Keratinocyte (primary cell): ENCODE measurements around the gene DSCAM. TPM values are rescaled to one million over a fixed set of nuclear protein-coding genes. Genes with fewer than 3 reads are reported as not detected.

Source experiments
- DNase-seq: peaks from one replicate; pipeline ENCODE4 v3.0.0-alpha.2; 2011; ENCODE audit warnings: low read depth, missing footprints, low spot score
- FAIRE-seq: peaks from 2 replicates; lab custom pipeline; 2011; peaks lifted over from hg19 to GRCh38; lab: Jason Lieb, UNC
- H2AFZ ChIP-seq: 2 replicates; pipeline ENCODE4 v1.6.0; 2012; ENCODE audit warnings: low read length, control low read depth, inconsistent platforms; ENCODE audit not compliant: control insufficient read depth
- H3K27ac ChIP-seq: 2 replicates; pipeline ENCODE4 v1.5.1; 2011; ENCODE audit warnings: low read length; ENCODE audit not compliant: control insufficient read depth, insufficient read depth
- H3K27me3 ChIP-seq: 3 replicates; pipeline ENCODE4 v1.6.0; 2011; ENCODE audit warnings: low read length; ENCODE audit not compliant: control insufficient read depth, insufficient read depth; ENCODE audit errors: extremely low read depth
- H3K36me3 ChIP-seq, 2 experiments: 2 replicates in 1 of 2; 3 replicates in 1 of 2; pipeline ENCODE4 v1.5.1; 2011; ENCODE audit warnings: low read length in 2 of 2, mild to moderate bottlenecking in 1 of 2; ENCODE audit not compliant: control insufficient read depth in 2 of 2, insufficient read depth in 2 of 2; ENCODE audit errors: extremely low read depth in 1 of 2
- H3K4me1 ChIP-seq: 3 replicates; pipeline ENCODE4 v1.5.1; 2011; ENCODE audit warnings: low read length; ENCODE audit not compliant: control insufficient read depth, insufficient read depth; ENCODE audit errors: extremely low read depth
- H3K4me2 ChIP-seq: 3 replicates; pipeline ENCODE4 v1.6.0; 2011; ENCODE audit warnings: low read depth, low read length; ENCODE audit not compliant: control insufficient read depth, insufficient read depth; ENCODE audit errors: extremely low read depth
- H3K4me3 ChIP-seq, 3 experiments: fragments of 200-600 bp in 1 of 3; sonication (generic) in 1 of 3; 2 replicates in 2 of 3; 3 replicates in 1 of 3; pipeline ENCODE4 v1.5.1; 2011 to 2016; ENCODE audit warnings: low read length in 3 of 3, mild to moderate bottlenecking in 3 of 3, control low read depth in 2 of 3, inconsistent platforms in 1 of 3, low read depth in 1 of 3, mixed read lengths in 1 of 3, mixed run types in 1 of 3, moderate library complexity in 1 of 3; ENCODE audit not compliant: control insufficient read depth in 2 of 3, insufficient read depth in 2 of 3; ENCODE audit errors: extremely low read depth in 1 of 3
- H3K79me2 ChIP-seq: 2 replicates; pipeline ENCODE4 v1.6.0; 2012; ENCODE audit warnings: low read length; ENCODE audit not compliant: control insufficient read depth, insufficient read depth
- H3K9ac ChIP-seq: 3 replicates; pipeline ENCODE4 v1.6.0; 2011; ENCODE audit warnings: low read length; ENCODE audit not compliant: control insufficient read depth, insufficient read depth; ENCODE audit errors: extremely low read depth
- H3K9me1 ChIP-seq: 3 replicates; pipeline ENCODE4 v1.6.0; 2011; ENCODE audit warnings: low read length; ENCODE audit not compliant: control insufficient read depth, insufficient read depth; ENCODE audit errors: extremely low read depth
- H3K9me3 ChIP-seq: 2 replicates; pipeline ENCODE4 v1.5.1; 2012; ENCODE audit warnings: low read depth, low read length; ENCODE audit not compliant: control insufficient read depth
- H4K20me1 ChIP-seq: 3 replicates; pipeline ENCODE4 v1.6.0; 2011; ENCODE audit warnings: low read length; ENCODE audit not compliant: control insufficient read depth, insufficient read depth; ENCODE audit errors: extremely low read depth
- CTCF ChIP-seq, 3 experiments: IDR thresholded peaks in 1 of 3; conservative IDR thresholded peaks in 1 of 3; optimal IDR thresholded peaks in 1 of 3; 2 replicates in 2 of 3; 3 replicates in 1 of 3; pipeline versions ENCODE3 to v1.5.1; 2011; ENCODE audit warnings: low read length in 3 of 3, mild to moderate bottlenecking in 3 of 3, moderate library complexity in 2 of 3, control low read depth in 1 of 3, inconsistent platforms in 1 of 3; ENCODE audit not compliant: insufficient read depth in 2 of 3; ENCODE audit errors: extremely low read depth in 1 of 3
- EZH2 ChIP-seq: IDR thresholded peaks from one replicate; pipeline ENCODE4 v1.6.1; 2012; ENCODE audit warnings: inconsistent platforms, mild to moderate bottlenecking, low read length, moderate library complexity
- dilution Hi-C: fragments of 300-500 bp; cut with MboI; formaldehyde crosslinking; loops from one replicate; pipeline ENCODE4 v1.7.0; 2020; ENCODE audit warnings: low sequenced_read_pairs; ENCODE audit not compliant: extremely low pct_ligation_motif_present
- polyA plus RNA-seq, 5 experiments: library from polyadenylated mRNA; depleted of rRNA in 3 of 5; stranded (reverse) in 3 of 5; stranded (forward) in 1 of 5; unstranded in 1 of 5; fragments of >200 nt; gene quantifications; 1 replicate in 1 of 5; 2 replicates in 3 of 5; 3 replicates in 1 of 5; pipeline versions ENCODE4 v1.2.1 to v1.2.3, GENCODE V29; 2011 to 2012; ENCODE audit warnings: missing spikeins in 2 of 5, low read depth in 1 of 5, low replicate concordance in 1 of 5

The DSCAM gene
- polyA plus RNA-seq, 1 donor (not counting 4 experiments of a cell fraction or from before 2014, with no cell fraction given), result 2.1 TPM

- FAIRE-seq (no peak), DNase-seq (no peak)
- H3K27ac ChIP-seq, result no peak overlapping the region
- no peak for TF ChIP-seq CTCF (optimal IDR thresholded peaks at IDR 0.05 in 1 of 3, IDR thresholded peaks at IDR 0.05 in 1 of 3, conservative IDR thresholded peaks at IDR 0.05 in 1 of 3; ENCODE audit: extremely low read depth in 1 of 3, insufficient read depth in 2 of 3, low read length in 3 of 3)
- no peak for TF ChIP-seq EZH2
- H4K20me1 ChIP-seq, result no peaks in the 10 kb centered on the region
- no peaks in the 10 kb centered on the region for H3K9me1 ChIP-seq
- no peak overlapping the region for H2AFZ ChIP-seq
- H3K36me3 ChIP-seq, result no peaks in the 10 kb centered on the region
- H3K4me3 ChIP-seq, result no peak overlapping the region
- no peaks in the 10 kb centered on the region for H3K27me3 ChIP-seq
- no peaks in the 10 kb centered on the region for H3K79me2 ChIP-seq
- H3K9ac ChIP-seq, result no peak overlapping the region
- H3K4me1 ChIP-seq, result no peaks in the 10 kb centered on the region
- H3K9me3 ChIP-seq, result no peaks in the 10 kb centered on the region
- dilution Hi-C loops, result no loop called here
- no peak overlapping the region for H3K4me2 ChIP-seq
These were observed 329.3 kb downstream of the DSCAM start for GRCh38 chr21:40517646-40518045.

- no peak for TF ChIP-seq CTCF (optimal IDR thresholded peaks at IDR 0.05 in 1 of 3, IDR thresholded peaks at IDR 0.05 in 1 of 3, conservative IDR thresholded peaks at IDR 0.05 in 1 of 3; ENCODE audit: extremely low read depth in 1 of 3, insufficient read depth in 2 of 3, low read length in 3 of 3)
- no peak for TF ChIP-seq EZH2
- H3K4me1 ChIP-seq, result no peaks in the 10 kb centered on the region
- H2AFZ ChIP-seq, result no peak overlapping the region
- no peaks in the 10 kb centered on the region for H3K9me1 ChIP-seq
- FAIRE-seq (no peak), DNase-seq (no peak)
- dilution Hi-C loops, result no loop called here
- no peaks in the 10 kb centered on the region for H3K79me2 ChIP-seq
- H3K27me3 ChIP-seq, result no peaks in the 10 kb centered on the region
- H3K4me2 ChIP-seq, result no peak overlapping the region
- H3K9ac ChIP-seq, result no peak overlapping the region
- no peaks in the 10 kb centered on the region for H3K9me3 ChIP-seq
- H3K4me3 ChIP-seq, result no peak overlapping the region
- H3K27ac ChIP-seq, result no peak overlapping the region
- H4K20me1 ChIP-seq, result no peaks in the 10 kb centered on the region
- no peaks in the 10 kb centered on the region for H3K36me3 ChIP-seq
These were observed 330.6 kb downstream of the DSCAM start for GRCh38 chr21:40516335-40516734.
